ENCODE results near the gene IL1RL1. TPM values are rescaled to one million over a fixed set of nuclear protein-coding genes. Genes with fewer than 3 reads are reported as not detected.

Gene IL1RL1
- polyA plus RNA-seq, 1 of the 3 experiments (the other 2 are of a cell fraction): not detected

GRCh38 chr2:102361632-102362241 lies 50.4 kb downstream of the IL1RL1 start:
- Histone ChIP-seq H3K4me3 (ENCODE audit: low read depth in 2 of 2, low read length in 1 of 2) (no peak overlapping the region), H3K79me2 (ENCODE audit: insufficient read depth) (no peaks in the 10 kb centered on the region), H3K36me3 (replicated peaks in 1 of 2; ENCODE audit: control insufficient read depth in 1 of 2, insufficient read depth in 2 of 2, low read length in 1 of 2) (no peaks in the 10 kb centered on the region), H3K9me3 (no peaks in the 10 kb centered on the region), H3K4me1 (ENCODE audit: control insufficient read depth in 1 of 2, insufficient read depth in 2 of 2, low read depth in 1 of 2, low read length in 1 of 2) (no peaks in the 10 kb centered on the region), H3K4me2 (no peak overlapping the region), H4K20me1 (ENCODE audit: insufficient read depth) (no peaks in the 10 kb centered on the region), H3K27me3 (ENCODE audit: insufficient read depth) (peaks cover 19% of the 10 kb centered on the region; the same call in 1 of the 2 replicates), H2AFZ (ENCODE audit: low read depth) (no peak overlapping the region), H3F3A (replicated peaks; ENCODE audit: insufficient read depth) (no peaks in the 10 kb centered on the region), H3K27ac (ENCODE audit: low read depth in 2 of 2, low read length in 1 of 2) (no peak overlapping the region), H3K9me2 (no peaks in the 10 kb centered on the region), H3K9ac (no peak overlapping the region)
- no peak for TF ChIP-seq CHD2 (IDR thresholded peaks at IDR 0.05; ENCODE audit: low read length, partially characterized antibody)
- TF ChIP-seq YY1 (IDR thresholded peaks at IDR 0.05; ENCODE audit: low read depth): no peak
- TF ChIP-seq SIN3A (IDR thresholded peaks at IDR 0.05; ENCODE audit: borderline replicate concordance, low read depth, low read length): no peak
- TF ChIP-seq NFIC (IDR thresholded peaks at IDR 0.05; ENCODE audit: borderline replicate concordance): no peak
- no peak for TF ChIP-seq MXI1 (IDR thresholded peaks at IDR 0.05; ENCODE audit: low read depth, low read length)
- no peak for TF ChIP-seq TEAD4 (IDR thresholded peaks at IDR 0.05; ENCODE audit: borderline replicate concordance, insufficient read depth)
- no peak for TF ChIP-seq ZBTB33 (IDR thresholded peaks at IDR 0.05; ENCODE audit: borderline replicate concordance, low read depth)
- TF ChIP-seq SMC3 (IDR thresholded peaks at IDR 0.05; ENCODE audit: low read depth, low read length): no peak
- TF ChIP-seq, protein P1, sequence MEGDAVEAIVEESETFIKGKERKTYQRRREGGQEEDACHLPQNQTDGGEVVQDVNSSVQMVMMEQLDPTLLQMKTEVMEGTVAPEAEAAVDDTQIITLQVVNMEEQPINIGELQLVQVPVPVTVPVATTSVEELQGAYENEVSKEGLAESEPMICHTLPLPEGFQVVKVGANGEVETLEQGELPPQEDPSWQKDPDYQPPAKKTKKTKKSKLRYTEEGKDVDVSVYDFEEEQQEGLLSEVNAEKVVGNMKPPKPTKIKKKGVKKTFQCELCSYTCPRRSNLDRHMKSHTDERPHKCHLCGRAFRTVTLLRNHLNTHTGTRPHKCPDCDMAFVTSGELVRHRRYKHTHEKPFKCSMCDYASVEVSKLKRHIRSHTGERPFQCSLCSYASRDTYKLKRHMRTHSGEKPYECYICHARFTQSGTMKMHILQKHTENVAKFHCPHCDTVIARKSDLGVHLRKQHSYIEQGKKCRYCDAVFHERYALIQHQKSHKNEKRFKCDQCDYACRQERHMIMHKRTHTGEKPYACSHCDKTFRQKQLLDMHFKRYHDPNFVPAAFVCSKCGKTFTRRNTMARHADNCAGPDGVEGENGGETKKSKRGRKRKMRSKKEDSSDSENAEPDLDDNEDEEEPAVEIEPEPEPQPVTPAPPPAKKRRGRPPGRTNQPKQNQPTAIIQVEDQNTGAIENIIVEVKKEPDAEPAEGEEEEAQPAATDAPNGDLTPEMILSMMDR (IDR thresholded peaks at IDR 0.05): no peak
- TF ChIP-seq EP300 (IDR thresholded peaks at IDR 0.05; ENCODE audit: borderline replicate concordance in 1 of 2, low read depth in 1 of 2, low read length in 1 of 2): no peak
- TF ChIP-seq EZH2phosphoT487 (IDR thresholded peaks at IDR 0.05; ENCODE audit: borderline replicate concordance, low read depth): no peak
- TF ChIP-seq IRF3 (IDR thresholded peaks at IDR 0.05; ENCODE audit: low read depth, low read length): no peak
- WGBS (ENCODE audit: low lambda C conversion rate): 27% methylated on average over 5 of the region's 5 CpGs
- POLR2A ChIA-PET: no interaction called here
- DNase-seq: no peak
- CTCF ChIA-PET: interaction anchor here (1.0 kb wide), 1 partner anchor 342 kb away, joined by 5 read pairs; no protein-coding TSS in a partner anchor

All from SK-N-SH (cell line).